Stimulated activated CD4-positive, alpha-beta T cell treated with anti-CD3 and anti-CD28 coated beads, Interleukin-1b, Interleukin-23, amount 100 ng/mL, for 4 hours (primary cell): ENCODE measurements around the gene EGLN2.
"Not testable (repeated sequence)": the region's sequence is repeated elsewhere in the genome, so short reads cannot be mapped to it uniquely, and the experiment has no call there.

Source experiments
- DNase-seq, 2 donors: peaks; one replicate each; pipeline ENCODE4 v3.0.0-alpha.2; 2020; ENCODE audit warnings: low read depth in 2 of 2

EGLN2 gene

DNA sequence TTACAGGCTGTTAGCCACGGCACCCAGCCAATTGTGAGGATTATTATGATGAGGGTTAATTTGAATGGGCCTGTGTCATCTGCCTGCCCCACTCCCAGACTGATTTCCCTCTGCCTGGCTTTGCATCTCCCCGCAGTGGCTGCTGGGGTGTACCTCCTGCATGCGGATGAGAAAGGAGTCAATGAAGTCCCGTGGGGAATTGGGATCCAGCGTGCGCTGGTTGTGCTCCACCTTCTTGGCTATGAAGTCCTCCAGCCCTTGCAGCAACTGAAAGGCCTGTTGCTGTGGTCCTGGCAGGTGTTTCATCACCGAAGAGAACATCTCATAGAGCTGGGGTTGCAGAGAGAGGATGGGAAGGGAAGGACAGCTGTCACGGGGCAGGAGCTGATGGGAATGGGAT is 47.7 kb downstream of the EGLN2 start:
- not testable (repeated sequence) for DNase-seq

DNA sequence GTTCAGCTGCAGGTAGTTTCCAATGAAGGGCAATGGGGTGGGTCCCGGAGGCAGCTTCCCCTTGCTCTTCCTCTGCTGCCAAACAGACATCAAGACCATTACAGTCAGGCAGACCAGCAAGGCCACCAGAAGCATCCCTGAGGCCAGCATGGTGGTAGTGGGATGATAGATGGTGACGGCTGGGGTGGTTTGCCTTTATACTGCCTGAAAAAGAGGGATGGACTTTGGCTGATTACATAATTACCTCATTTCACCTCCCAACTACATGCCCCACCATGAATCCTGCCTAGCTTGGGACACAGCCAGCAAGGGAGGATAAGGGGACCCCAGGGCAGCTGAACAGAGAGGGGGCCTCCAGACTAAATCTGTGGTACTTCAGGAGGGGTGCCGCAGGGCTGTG is 51.3 kb downstream of the EGLN2 start, which contains the start of gene CYP2A6:
TSS of gene CYP2A6 (minus strand) at position 171 of the 400 bp plus-strand sequence. CDS start at position 150, 21 bp downstream.
- not testable (repeated sequence) for DNase-seq

DNA sequence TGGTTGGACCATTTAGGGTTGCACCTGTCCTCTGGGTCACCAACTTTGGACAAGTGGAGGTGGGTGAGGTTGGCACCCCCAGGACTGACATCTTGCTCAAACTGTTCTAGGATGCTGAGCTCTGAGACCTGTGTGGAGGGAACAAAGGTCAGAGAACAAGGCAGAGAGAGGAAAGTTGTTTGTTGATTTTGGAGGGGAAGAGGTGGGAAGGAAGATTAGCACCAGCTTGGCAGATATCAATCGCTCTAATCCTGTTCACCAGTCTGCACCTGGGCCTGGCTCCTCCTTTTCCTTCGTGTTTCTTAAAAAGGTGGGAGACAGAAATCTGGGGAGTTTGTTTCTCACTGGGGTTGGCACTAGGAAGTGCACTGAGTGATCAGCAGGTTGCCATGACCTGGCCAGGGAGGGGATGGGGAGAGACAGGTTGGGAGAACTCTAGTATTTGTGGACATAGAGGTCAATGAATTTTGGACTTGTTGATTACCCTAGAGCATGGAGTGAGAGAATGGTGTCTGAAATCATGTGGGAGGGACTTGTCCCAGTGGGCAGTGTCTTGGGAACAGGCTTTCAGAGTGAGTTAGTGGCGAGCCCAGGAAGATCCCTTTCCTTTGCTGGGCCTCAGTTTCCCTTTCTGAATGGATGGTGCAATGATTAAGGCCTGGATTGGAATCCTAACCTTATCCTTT is 53.6 kb downstream of the EGLN2 start:
- not testable (repeated sequence) for DNase-seq
